ENCODE results near the gene UTP4. TPM values are rescaled to one million over a fixed set of nuclear protein-coding genes. Genes with fewer than 3 reads are reported as not detected.

Gene UTP4
- total RNA-seq, 2 experiments from 2014 or later, result 56.3 to 59.7 TPM

- Mint-ChIP-seq H3K27ac (peak within 1 kb of the TSS; percentile 99), H3K27me3 (ENCODE audit: low read depth) (no peaks in the 10 kb centered on the region), H3K4me3 (peak within 1 kb of the TSS; percentile 95), H3K4me1 (ENCODE audit: low read depth) (peaks cover 50% of the 10 kb centered on the region), H3K36me3 (ENCODE audit: low read depth) (peaks cover 22% of the 10 kb centered on the region), H3K9me3 (ENCODE audit: insufficient read depth) (no peaks in the 10 kb centered on the region)
- ATAC-seq, result peak; percentile 84
- peak; percentile 90 for DNase-seq
- ChIA-PET CTCF (interaction anchor here (0.6 to 3.0 kb wide), 11 partner anchors 11 to 209 kb away, joined by 3 to 19 read pairs (median 4); no protein-coding TSS in a partner anchor), POLR2A (interaction anchor here (1.0 to 1.6 kb wide), 5 partner anchors 11 to 55 kb away, joined by 3 to 6 read pairs (median 3); partner anchors contain the start of genes CHTF8 and UTP4)
Observed at GRCh38 chr16:69186642-69187445, 54.4 kb downstream of the UTP4 start, which contains the start of gene SNTB2. Gene SNTB2, plus strand, starts transcription at chr16:69187164. Its CDS starts 3 bp downstream, at chr16:69187167.

- peaks cover 19% of the 10 kb centered on the region for H3K36me3 Mint-ChIP-seq (ENCODE audit: low read depth)
- POLR2A ChIA-PET, result interaction anchor here (0.8 to 1.6 kb wide), 4 partner anchors 12 to 715 kb away, joined by 3 to 6 read pairs (median 4); partner anchors contain the start of genes CHTF8 and UTP4
- H3K4me1 Mint-ChIP-seq (ENCODE audit: low read depth), result peaks cover 50% of the 10 kb centered on the region
- no peaks in the 10 kb centered on the region for H3K9me3 Mint-ChIP-seq (ENCODE audit: insufficient read depth)
- DNase-seq (peak; percentile 53), ATAC-seq (peak; percentile 42)
- H3K4me3 Mint-ChIP-seq, result peak overlapping the region; percentile 88
- peak overlapping the region; percentile 87 for H3K27ac Mint-ChIP-seq
- CTCF ChIA-PET, result interaction anchor here (1.3 to 3.0 kb wide), 8 partner anchors 12 to 667 kb away, joined by 3 to 19 read pairs (median 6); no protein-coding TSS in a partner anchor
- no peaks in the 10 kb centered on the region for H3K27me3 Mint-ChIP-seq (ENCODE audit: low read depth)
Observed at GRCh38 chr16:69187446-69188235, 55.2 kb downstream of the UTP4 start.

GRCh38 chr16:69188236-69188549, 55.7 kb downstream of the UTP4 start:
- no peaks in the 10 kb centered on the region for H3K27me3 Mint-ChIP-seq (ENCODE audit: low read depth)

GRCh38 chr16:69188716-69189115, 56.3 kb downstream of the UTP4 start:
- ATAC-seq (no peak), DNase-seq (no peak)
- Mint-ChIP-seq H3K27me3 (ENCODE audit: low read depth) (no peaks in the 10 kb centered on the region), H3K27ac (peak overlapping the region; percentile 13), H3K4me3 (peak overlapping the region; percentile 88), H3K36me3 (ENCODE audit: low read depth) (peaks cover 22% of the 10 kb centered on the region), H3K4me1 (ENCODE audit: low read depth) (peaks cover 50% of the 10 kb centered on the region), H3K9me3 (ENCODE audit: insufficient read depth) (no peaks in the 10 kb centered on the region)
- POLR2A ChIA-PET, result interaction anchor here (0.8 to 1.5 kb wide), 2 partner anchors 56 to 716 kb away, joined by 4 to 5 read pairs; partner anchors contain the start of genes CHTF8 and UTP4
- CTCF ChIA-PET, result interaction anchor here (1.3 to 3.0 kb wide), 5 partner anchors 13 to 668 kb away, joined by 3 to 19 read pairs (median 4); no protein-coding TSS in a partner anchor

More at GRCh38 chr16:69188236-69188549, 55.7 kb downstream of the UTP4 start:
- peak; percentile 39 for DNase-seq
- no peaks in the 10 kb centered on the region for H3K9me3 Mint-ChIP-seq (ENCODE audit: insufficient read depth)
- no peak for ATAC-seq
- peaks cover 50% of the 10 kb centered on the region for H3K4me1 Mint-ChIP-seq (ENCODE audit: low read depth)
- peak overlapping the region; percentile 87 for H3K27ac Mint-ChIP-seq
- H3K36me3 Mint-ChIP-seq (ENCODE audit: low read depth), result peaks cover 22% of the 10 kb centered on the region
- POLR2A ChIA-PET, result interaction anchor here (0.8 to 1.6 kb wide), 3 partner anchors 12 to 715 kb away, joined by 3 to 5 read pairs (median 4); partner anchors contain the start of genes CHTF8 and UTP4
- peak overlapping the region; percentile 88 for H3K4me3 Mint-ChIP-seq
- CTCF ChIA-PET, result interaction anchor here (1.3 to 3.0 kb wide), 6 partner anchors 12 to 667 kb away, joined by 3 to 19 read pairs (median 6); no protein-coding TSS in a partner anchor

GRCh38 chr16:69190046-69190588, 57.7 kb downstream of the UTP4 start:
- no peak overlapping the region for H3K4me3 Mint-ChIP-seq
- no peak for DNase-seq

GRCh38 chr16:69190598-69190997, 58.1 kb downstream of the UTP4 start:
- CTCF ChIA-PET, result interaction anchor here (1.2 to 2.0 kb wide), 3 partner anchors 41 to 96 kb away, joined by 3 to 7 read pairs (median 4); no protein-coding TSS in a partner anchor
- H3K36me3 Mint-ChIP-seq (ENCODE audit: low read depth), result peaks cover 19% of the 10 kb centered on the region
- H3K4me1 Mint-ChIP-seq (ENCODE audit: low read depth), result peaks cover 42% of the 10 kb centered on the region
- no peaks in the 10 kb centered on the region for H3K9me3 Mint-ChIP-seq (ENCODE audit: insufficient read depth)
- ATAC-seq, result no peak
- H3K27me3 Mint-ChIP-seq (ENCODE audit: low read depth), result no peaks in the 10 kb centered on the region
- H3K4me3 Mint-ChIP-seq, result peak overlapping the region; percentile 12
- POLR2A ChIA-PET, result no interaction called here
- H3K27ac Mint-ChIP-seq, result peak overlapping the region; percentile 54
- DNase-seq, result peak; percentile 58

More at GRCh38 chr16:69190046-69190588, 57.7 kb downstream of the UTP4 start:
- CTCF ChIA-PET, result interaction anchor here (1.2 to 2.0 kb wide), 3 partner anchors 40 to 96 kb away, joined by 3 to 7 read pairs (median 4); no protein-coding TSS in a partner anchor
- no peak for ATAC-seq
- Mint-ChIP-seq H3K27ac (no peak overlapping the region), H3K27me3 (ENCODE audit: low read depth) (no peaks in the 10 kb centered on the region), H3K36me3 (ENCODE audit: low read depth) (peaks cover 19% of the 10 kb centered on the region), H3K4me1 (ENCODE audit: low read depth) (peaks cover 42% of the 10 kb centered on the region), H3K9me3 (ENCODE audit: insufficient read depth) (no peaks in the 10 kb centered on the region)
- POLR2A ChIA-PET, result no interaction called here

GRCh38 chr16:69191136-69191535, 58.7 kb downstream of the UTP4 start:
- Mint-ChIP-seq H3K27ac (no peak overlapping the region), H3K27me3 (ENCODE audit: low read depth) (no peaks in the 10 kb centered on the region), H3K4me1 (ENCODE audit: low read depth) (peaks cover 39% of the 10 kb centered on the region), H3K36me3 (ENCODE audit: low read depth) (peaks cover 19% of the 10 kb centered on the region), H3K9me3 (ENCODE audit: insufficient read depth) (no peaks in the 10 kb centered on the region), H3K4me3 (no peak overlapping the region)
- ChIA-PET POLR2A (no interaction called here), CTCF (interaction anchor here (1.2 to 2.0 kb wide), 3 partner anchors 41 to 95 kb away, joined by 3 to 7 read pairs (median 4); no protein-coding TSS in a partner anchor)
- ATAC-seq (no peak), DNase-seq (no peak)

- CTCF ChIA-PET, result no interaction called here
- no peak overlapping the region for H3K27ac Mint-ChIP-seq
- ATAC-seq (no peak), DNase-seq (no peak)
- peaks cover 21% of the 10 kb centered on the region for H3K4me1 Mint-ChIP-seq (ENCODE audit: low read depth)
- no peaks in the 10 kb centered on the region for H3K27me3 Mint-ChIP-seq (ENCODE audit: low read depth)
- H3K36me3 Mint-ChIP-seq (ENCODE audit: low read depth), result peaks cover 14% of the 10 kb centered on the region
- no peaks in the 10 kb centered on the region for H3K9me3 Mint-ChIP-seq (ENCODE audit: insufficient read depth)
- POLR2A ChIA-PET, result no interaction called here
- no peak overlapping the region for H3K4me3 Mint-ChIP-seq
Observed at GRCh38 chr16:69193855-69194254, 61.4 kb downstream of the UTP4 start.

GRCh38 chr16:69194488-69194887, 62.0 kb downstream of the UTP4 start:
- no peak for DNase-seq
- Mint-ChIP-seq H3K27me3 (ENCODE audit: low read depth) (no peaks in the 10 kb centered on the region), H3K36me3 (ENCODE audit: low read depth) (peaks cover 14% of the 10 kb centered on the region), H3K27ac (no peak overlapping the region), H3K9me3 (ENCODE audit: insufficient read depth) (no peaks in the 10 kb centered on the region), H3K4me3 (no peak overlapping the region), H3K4me1 (ENCODE audit: low read depth) (peaks cover 17% of the 10 kb centered on the region)
- ChIA-PET POLR2A (no interaction called here), CTCF (interaction anchor here (1.0 to 1.6 kb wide), 2 partner anchors 28 to 202 kb away, joined by 3 read pairs; no protein-coding TSS in a partner anchor)
- no peak for ATAC-seq

- Mint-ChIP-seq H3K9me3 (ENCODE audit: insufficient read depth) (no peaks in the 10 kb centered on the region), H3K4me3 (no peak overlapping the region), H3K27ac (no peak overlapping the region), H3K27me3 (ENCODE audit: low read depth) (no peaks in the 10 kb centered on the region), H3K36me3 (ENCODE audit: low read depth) (peaks cover 11% of the 10 kb centered on the region), H3K4me1 (ENCODE audit: low read depth) (peaks cover 6% of the 10 kb centered on the region)
- ChIA-PET POLR2A (no interaction called here), CTCF (interaction anchor here (1.0 to 1.6 kb wide), 2 partner anchors 29 to 200 kb away, joined by 3 read pairs; no protein-coding TSS in a partner anchor)
- DNase-seq, result no peak
- ATAC-seq, result no peak
Observed at GRCh38 chr16:69195369-69196029, 63.0 kb downstream of the UTP4 start.

Data from activated CD8-positive, alpha-beta T cell treated with anti-CD3 and anti-CD28 coated beads, Interleukin-2, amount 10 ng/mL, durations not matched to agents 7 days and 5 days (primary cell).